AG08396 (cell line): Measurements from ENCODE around the gene LOXL4.
A peak's percentile ranks its signal among the peaks of the same experiment; 100 is the strongest.

ENCODE experiments used
- DNase-seq: peaks from one replicate; pipeline ENCODE4 v3.0.0; 2012; ENCODE audit warnings: low spot score, mixed read lengths

The LOXL4 gene

GRCh38 chr10:98294270-98294627, 26.3 kb upstream of the LOXL4 start:
- DNase-seq = no peak

GRCh38 chr10:98293550-98294269, 25.7 kb upstream of the LOXL4 start:
- DNase-seq = no peak

- DNase-seq = no peak
Measured at GRCh38 chr10:98292971-98293370, 25.0 kb upstream of the LOXL4 start.

- no peak for DNase-seq
Measured at GRCh38 chr10:98289802-98290209, 21.8 kb upstream of the LOXL4 start.

GRCh38 chr10:98287321-98287720, 19.3 kb upstream of the LOXL4 start:
- no peak for DNase-seq

GRCh38 chr10:98286419-98286818, 18.4 kb upstream of the LOXL4 start:
- no peak for DNase-seq

- DNase-seq = no peak
Measured at GRCh38 chr10:98285416-98285815, 17.4 kb upstream of the LOXL4 start.

- no peak for DNase-seq
Measured at GRCh38 chr10:98276311-98276710, 8.3 kb upstream of the LOXL4 start.

- DNase-seq = no peak
Measured at GRCh38 chr10:98274562-98274961, 6.6 kb upstream of the LOXL4 start.

- no peak for DNase-seq
Measured at GRCh38 chr10:98273057-98273850, 5.3 kb upstream of the LOXL4 start.

- no peak for DNase-seq
Measured at GRCh38 chr10:98272656-98273055, 4.7 kb upstream of the LOXL4 start.

- no peak for DNase-seq
Measured at GRCh38 chr10:98272245-98272644, 4.3 kb upstream of the LOXL4 start.

GRCh38 chr10:98270786-98271185, 2.8 kb upstream of the LOXL4 start:
- DNase-seq = no peak

GRCh38 chr10:98270073-98270740, 2.2 kb upstream of the LOXL4 start:
- DNase-seq = no peak

- DNase-seq = peak; percentile 94
Measured at GRCh38 chr10:98269435-98269912, 1.5 kb upstream of the LOXL4 start.

GRCh38 chr10:98268694-98269431, 869 bp upstream of the LOXL4 start:
- peak; percentile 60 for DNase-seq

- peak; percentile 68 for DNase-seq
Measured at GRCh38 chr10:98267069-98267893, 713 bp downstream of the LOXL4 start.

GRCh38 chr10:98266647-98267046, 1.3 kb downstream of the LOXL4 start:
- DNase-seq = no peak

- DNase-seq = no peak
Measured at GRCh38 chr10:98265403-98266378, 2.3 kb downstream of the LOXL4 start.
